Keratinocyte (primary cell): ENCODE measurements around the gene SEMA3F.

Source experiments
- EZH2 ChIP-seq: IDR thresholded peaks from one replicate; pipeline ENCODE4 v1.6.1; 2012; ENCODE audit warnings: inconsistent platforms, mild to moderate bottlenecking, low read length, moderate library complexity
- TF ChIP-seq, protein P1 (sequence below), 3 experiments: IDR thresholded peaks in 1 of 3; conservative IDR thresholded peaks in 1 of 3; optimal IDR thresholded peaks in 1 of 3; 2 replicates in 2 of 3; 3 replicates in 1 of 3; pipeline versions ENCODE3 to v1.5.1; 2011; ENCODE audit warnings: low read length in 3 of 3, mild to moderate bottlenecking in 3 of 3, moderate library complexity in 2 of 3, control low read depth in 1 of 3, inconsistent platforms in 1 of 3; ENCODE audit not compliant: insufficient read depth in 2 of 3; ENCODE audit errors: extremely low read depth in 1 of 3

- no peak for TF ChIP-seq EZH2
- TF ChIP-seq, protein P1, sequence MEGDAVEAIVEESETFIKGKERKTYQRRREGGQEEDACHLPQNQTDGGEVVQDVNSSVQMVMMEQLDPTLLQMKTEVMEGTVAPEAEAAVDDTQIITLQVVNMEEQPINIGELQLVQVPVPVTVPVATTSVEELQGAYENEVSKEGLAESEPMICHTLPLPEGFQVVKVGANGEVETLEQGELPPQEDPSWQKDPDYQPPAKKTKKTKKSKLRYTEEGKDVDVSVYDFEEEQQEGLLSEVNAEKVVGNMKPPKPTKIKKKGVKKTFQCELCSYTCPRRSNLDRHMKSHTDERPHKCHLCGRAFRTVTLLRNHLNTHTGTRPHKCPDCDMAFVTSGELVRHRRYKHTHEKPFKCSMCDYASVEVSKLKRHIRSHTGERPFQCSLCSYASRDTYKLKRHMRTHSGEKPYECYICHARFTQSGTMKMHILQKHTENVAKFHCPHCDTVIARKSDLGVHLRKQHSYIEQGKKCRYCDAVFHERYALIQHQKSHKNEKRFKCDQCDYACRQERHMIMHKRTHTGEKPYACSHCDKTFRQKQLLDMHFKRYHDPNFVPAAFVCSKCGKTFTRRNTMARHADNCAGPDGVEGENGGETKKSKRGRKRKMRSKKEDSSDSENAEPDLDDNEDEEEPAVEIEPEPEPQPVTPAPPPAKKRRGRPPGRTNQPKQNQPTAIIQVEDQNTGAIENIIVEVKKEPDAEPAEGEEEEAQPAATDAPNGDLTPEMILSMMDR (optimal IDR thresholded peaks at IDR 0.05 in 1 of 3, IDR thresholded peaks at IDR 0.05 in 1 of 3, conservative IDR thresholded peaks at IDR 0.05 in 1 of 3; ENCODE audit: extremely low read depth in 1 of 3, insufficient read depth in 2 of 3, low read length in 3 of 3) = no peak
Measured at GRCh38 chr3:50210176-50210509, 55.0 kb downstream of the SEMA3F start.
